ENCODE measurements around the gene STX8. TPM values are rescaled to one million over a fixed set of nuclear protein-coding genes. Genes with fewer than 3 reads are reported as not detected.

Gene STX8
- total RNA-seq, 2 experiments from 2014 or later = 59.6 to 71.5 TPM

- DNase-seq (no peak), ATAC-seq (no peak)
- no peaks in the 10 kb centered on the region for H3K4me1 Mint-ChIP-seq (ENCODE audit: low read depth)
- CTCF ChIA-PET = no interaction called here
- POLR2A ChIA-PET = no interaction called here
- TF ChIP-seq CTCF (IDR thresholded peaks at IDR 0.05) = no peak
- no peaks in the 10 kb centered on the region for H3K27me3 Mint-ChIP-seq
- intact Hi-C loops (cut with micrococcal nuclease) = no loop called here
- H3K36me3 Mint-ChIP-seq (ENCODE audit: low read depth) = peaks cover 10% of the 10 kb centered on the region
- H3K9me3 Mint-ChIP-seq = peaks cover 5% of the 10 kb centered on the region
- H3K27ac Mint-ChIP-seq = no peak overlapping the region
- H3K4me3 Mint-ChIP-seq = no peak overlapping the region
These were observed 131.8 kb downstream of the STX8 start for GRCh38 chr17:9443811-9444210.

- POLR2A ChIA-PET = no interaction called here
- TF ChIP-seq CTCF (IDR thresholded peaks at IDR 0.05) = no peak
- no peak for DNase-seq
- no peak overlapping the region for H3K4me3 Mint-ChIP-seq
- ATAC-seq = no peak
- H3K27ac Mint-ChIP-seq = no peak overlapping the region
- no peaks in the 10 kb centered on the region for H3K4me1 Mint-ChIP-seq (ENCODE audit: low read depth)
- CTCF ChIA-PET = no interaction called here
- no peaks in the 10 kb centered on the region for H3K27me3 Mint-ChIP-seq
- H3K36me3 Mint-ChIP-seq (ENCODE audit: low read depth) = peaks cover 12% of the 10 kb centered on the region
- peaks cover 5% of the 10 kb centered on the region for H3K9me3 Mint-ChIP-seq
- intact Hi-C loops (cut with micrococcal nuclease) = loop anchor here (10.0 kb wide), 1 partner anchor 55 kb away; no protein-coding TSS in a partner anchor
These were observed 135.8 kb downstream of the STX8 start for GRCh38 chr17:9439851-9440250.

GRCh38 chr17:9436630-9437029 is 139.0 kb downstream of the STX8 start:
- Mint-ChIP-seq H3K4me3 (no peak overlapping the region), H3K27me3 (no peaks in the 10 kb centered on the region), H3K36me3 (ENCODE audit: low read depth) (peaks cover 8% of the 10 kb centered on the region), H3K9me3 (no peaks in the 10 kb centered on the region), H3K4me1 (ENCODE audit: low read depth) (peaks cover 12% of the 10 kb centered on the region), H3K27ac (no peak overlapping the region)
- ATAC-seq (no peak), DNase-seq (no peak)
- intact Hi-C loops (cut with micrococcal nuclease) = loop anchor here (10.0 kb wide), 1 partner anchor 58 kb away; no protein-coding TSS in a partner anchor
- TF ChIP-seq CTCF (IDR thresholded peaks at IDR 0.05) = no peak
- ChIA-PET POLR2A (no interaction called here), CTCF (interaction anchor here (1.0 kb wide), 1 partner anchor 15 kb away, joined by 3 read pairs; no protein-coding TSS in a partner anchor)

GRCh38 chr17:9435165-9435564 is 140.5 kb downstream of the STX8 start:
- intact Hi-C loops (cut with micrococcal nuclease) = loop anchor here (10.0 kb wide), 1 partner anchor 60 kb away; no protein-coding TSS in a partner anchor
- POLR2A ChIA-PET = no interaction called here
- ATAC-seq = no peak

GRCh38 chr17:9434642-9435057 is 141.0 kb downstream of the STX8 start:
- CTCF ChIA-PET = no interaction called here
- intact Hi-C loops (cut with micrococcal nuclease) = loop anchor here (10.0 kb wide), 1 partner anchor 60 kb away; no protein-coding TSS in a partner anchor

More at GRCh38 chr17:9435165-9435564, 140.5 kb downstream of the STX8 start:
- no peak for TF ChIP-seq CTCF (IDR thresholded peaks at IDR 0.05)
- CTCF ChIA-PET = no interaction called here
- peaks cover 4% of the 10 kb centered on the region for H3K36me3 Mint-ChIP-seq (ENCODE audit: low read depth)
- H3K4me1 Mint-ChIP-seq (ENCODE audit: low read depth) = peaks cover 12% of the 10 kb centered on the region
- H3K9me3 Mint-ChIP-seq = no peaks in the 10 kb centered on the region
- H3K4me3 Mint-ChIP-seq = no peak overlapping the region
- no peaks in the 10 kb centered on the region for H3K27me3 Mint-ChIP-seq
- DNase-seq = no peak
- no peak overlapping the region for H3K27ac Mint-ChIP-seq

More at GRCh38 chr17:9434642-9435057, 141.0 kb downstream of the STX8 start:
- ATAC-seq (no peak), DNase-seq (no peak)
- no peak for TF ChIP-seq CTCF (IDR thresholded peaks at IDR 0.05)
- POLR2A ChIA-PET = no interaction called here
- Mint-ChIP-seq H3K9me3 (no peaks in the 10 kb centered on the region), H3K4me3 (no peak overlapping the region), H3K36me3 (ENCODE audit: low read depth) (peaks cover 2% of the 10 kb centered on the region), H3K27me3 (no peaks in the 10 kb centered on the region), H3K4me1 (ENCODE audit: low read depth) (peaks cover 12% of the 10 kb centered on the region), H3K27ac (no peak overlapping the region)

Measured in activated CD8-positive, alpha-beta T cell treated with anti-CD3 and anti-CD28 coated beads for 36 hours (primary cell).